ENCODE results near the gene NACC2. TPM values are rescaled to one million over a fixed set of nuclear protein-coding genes. Genes with fewer than 3 reads are reported as not detected.

The NACC2 gene
- total and polyA plus RNA-seq, 2 experiments from 2014 or later: 3.8 to 20.8 TPM

DNA sequence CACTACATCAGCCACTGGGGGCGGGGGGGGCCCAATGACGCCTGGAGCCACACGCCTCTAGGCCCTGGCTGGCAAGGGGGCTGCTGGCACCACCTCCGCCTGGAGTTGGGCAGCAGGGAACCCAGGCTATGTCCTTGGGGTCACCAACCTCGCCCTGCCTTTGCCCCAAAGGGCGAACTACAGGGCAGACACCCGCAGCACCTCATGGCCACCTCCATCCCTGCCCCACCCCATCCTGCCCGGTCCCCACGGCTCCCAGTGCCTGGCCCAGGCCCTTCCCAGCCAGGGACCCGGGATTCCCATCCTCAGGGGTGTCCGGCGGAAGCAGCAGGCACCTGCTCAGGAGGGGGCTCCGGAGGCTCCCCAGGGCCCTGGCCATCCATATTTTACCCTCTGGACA lies 37.0 kb downstream of the NACC2 start:
- Histone ChIP-seq H3K4me2 (peak overlapping the region; percentile 55; the same call in 1 of the 2 replicates), H3K36me3 (ENCODE audit: insufficient read depth) (no peaks in the 10 kb centered on the region), H4K20me1 (replicated peaks; ENCODE audit: insufficient read depth) (no peaks in the 10 kb centered on the region), H3K79me2 (replicated peaks; ENCODE audit: insufficient read depth) (no peaks in the 10 kb centered on the region), H3K9me2 (ENCODE audit: insufficient read depth) (no peaks in the 10 kb centered on the region), H3K4me1 (ENCODE audit: insufficient read depth) (peaks cover 31% of the 10 kb centered on the region), H3K27ac (ENCODE audit: low read depth) (no peak overlapping the region), H3K4me3 (no peak overlapping the region), H3K27me3 (ENCODE audit: insufficient read depth) (no peaks in the 10 kb centered on the region), H3F3A (replicated peaks; ENCODE audit: low read depth) (peaks cover 6% of the 10 kb centered on the region; the same call in 1 of the 2 replicates), H2AFZ (no peak overlapping the region)
- TF ChIP-seq POLR2AphosphoS5 (IDR thresholded peaks at IDR 0.05; ENCODE audit: low read depth) (no peak), CREB1 (CRISPR knock-in tag; IDR thresholded peaks at IDR 0.05; ENCODE audit: low read depth) (no peak), EZH2phosphoT487 (IDR thresholded peaks at IDR 0.05; ENCODE audit: unreplicated experiment) (no peak), JUNB (IDR thresholded peaks at IDR 0.05; ENCODE audit: unreplicated experiment) (no peak), NANOG (IDR thresholded peaks at IDR 0.05; ENCODE audit: borderline replicate concordance) (no peak), ZNF114 (CRISPR knock-in tag; IDR thresholded peaks at IDR 0.05) (no peak)
- TF ChIP-seq, protein P1, sequence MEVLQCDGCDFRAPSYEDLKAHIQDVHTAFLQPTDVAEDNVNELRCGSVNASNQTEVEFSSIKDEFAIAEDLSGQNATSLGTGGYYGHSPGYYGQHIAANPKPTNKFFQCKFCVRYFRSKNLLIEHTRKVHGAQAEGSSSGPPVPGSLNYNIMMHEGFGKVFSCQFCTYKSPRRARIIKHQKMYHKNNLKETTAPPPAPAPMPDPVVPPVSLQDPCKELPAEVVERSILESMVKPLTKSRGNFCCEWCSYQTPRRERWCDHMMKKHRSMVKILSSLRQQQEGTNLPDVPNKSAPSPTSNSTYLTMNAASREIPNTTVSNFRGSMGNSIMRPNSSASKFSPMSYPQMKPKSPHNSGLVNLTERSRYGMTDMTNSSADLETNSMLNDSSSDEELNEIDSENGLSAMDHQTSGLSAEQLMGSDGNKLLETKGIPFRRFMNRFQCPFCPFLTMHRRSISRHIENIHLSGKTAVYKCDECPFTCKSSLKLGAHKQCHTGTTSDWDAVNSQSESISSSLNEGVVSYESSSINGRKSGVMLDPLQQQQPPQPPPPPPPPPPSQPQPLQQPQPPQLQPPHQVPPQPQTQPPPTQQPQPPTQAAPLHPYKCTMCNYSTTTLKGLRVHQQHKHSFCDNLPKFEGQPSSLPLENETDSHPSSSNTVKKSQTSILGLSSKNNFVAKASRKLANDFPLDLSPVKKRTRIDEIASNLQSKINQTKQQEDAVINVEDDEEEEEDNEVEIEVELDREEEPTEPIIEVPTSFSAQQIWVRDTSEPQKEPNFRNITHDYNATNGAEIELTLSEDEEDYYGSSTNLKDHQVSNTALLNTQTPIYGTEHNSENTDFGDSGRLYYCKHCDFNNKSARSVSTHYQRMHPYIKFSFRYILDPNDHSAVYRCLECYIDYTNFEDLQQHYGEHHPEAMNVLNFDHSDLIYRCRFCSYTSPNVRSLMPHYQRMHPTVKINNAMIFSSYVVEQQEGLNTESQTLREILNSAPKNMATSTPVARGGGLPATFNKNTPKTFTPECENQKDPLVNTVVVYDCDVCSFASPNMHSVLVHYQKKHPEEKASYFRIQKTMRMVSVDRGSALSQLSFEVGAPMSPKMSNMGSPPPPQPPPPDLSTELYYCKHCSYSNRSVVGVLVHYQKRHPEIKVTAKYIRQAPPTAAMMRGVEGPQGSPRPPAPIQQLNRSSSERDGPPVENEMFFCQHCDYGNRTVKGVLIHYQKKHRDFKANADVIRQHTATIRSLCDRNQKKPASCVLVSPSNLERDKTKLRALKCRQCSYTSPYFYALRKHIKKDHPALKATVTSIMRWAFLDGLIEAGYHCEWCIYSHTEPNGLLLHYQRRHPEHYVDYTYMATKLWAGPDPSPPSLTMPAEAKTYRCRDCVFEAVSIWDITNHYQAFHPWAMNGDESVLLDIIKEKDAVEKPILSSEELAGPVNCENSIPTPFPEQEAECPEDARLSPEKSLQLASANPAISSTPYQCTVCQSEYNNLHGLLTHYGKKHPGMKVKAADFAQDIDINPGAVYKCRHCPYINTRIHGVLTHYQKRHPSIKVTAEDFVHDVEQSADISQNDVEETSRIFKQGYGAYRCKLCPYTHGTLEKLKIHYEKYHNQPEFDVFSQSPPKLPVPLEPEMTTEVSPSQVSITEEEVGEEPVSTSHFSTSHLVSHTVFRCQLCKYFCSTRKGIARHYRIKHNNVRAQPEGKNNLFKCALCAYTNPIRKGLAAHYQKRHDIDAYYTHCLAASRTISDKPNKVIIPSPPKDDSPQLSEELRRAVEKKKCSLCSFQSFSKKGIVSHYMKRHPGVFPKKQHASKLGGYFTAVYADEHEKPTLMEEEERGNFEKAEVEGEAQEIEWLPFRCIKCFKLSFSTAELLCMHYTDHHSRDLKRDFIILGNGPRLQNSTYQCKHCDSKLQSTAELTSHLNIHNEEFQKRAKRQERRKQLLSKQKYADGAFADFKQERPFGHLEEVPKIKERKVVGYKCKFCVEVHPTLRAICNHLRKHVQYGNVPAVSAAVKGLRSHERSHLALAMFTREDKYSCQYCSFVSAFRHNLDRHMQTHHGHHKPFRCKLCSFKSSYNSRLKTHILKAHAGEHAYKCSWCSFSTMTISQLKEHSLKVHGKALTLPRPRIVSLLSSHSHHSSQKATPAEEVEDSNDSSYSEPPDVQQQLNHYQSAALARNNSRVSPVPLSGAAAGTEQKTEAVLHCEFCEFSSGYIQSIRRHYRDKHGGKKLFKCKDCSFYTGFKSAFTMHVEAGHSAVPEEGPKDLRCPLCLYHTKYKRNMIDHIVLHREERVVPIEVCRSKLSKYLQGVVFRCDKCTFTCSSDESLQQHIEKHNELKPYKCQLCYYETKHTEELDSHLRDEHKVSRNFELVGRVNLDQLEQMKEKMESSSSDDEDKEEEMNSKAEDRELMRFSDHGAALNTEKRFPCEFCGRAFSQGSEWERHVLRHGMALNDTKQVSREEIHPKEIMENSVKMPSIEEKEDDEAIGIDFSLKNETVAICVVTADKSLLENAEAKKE (CRISPR knock-in tag; IDR thresholded peaks at IDR 0.05): no peak
- TF ChIP-seq, protein P2, sequence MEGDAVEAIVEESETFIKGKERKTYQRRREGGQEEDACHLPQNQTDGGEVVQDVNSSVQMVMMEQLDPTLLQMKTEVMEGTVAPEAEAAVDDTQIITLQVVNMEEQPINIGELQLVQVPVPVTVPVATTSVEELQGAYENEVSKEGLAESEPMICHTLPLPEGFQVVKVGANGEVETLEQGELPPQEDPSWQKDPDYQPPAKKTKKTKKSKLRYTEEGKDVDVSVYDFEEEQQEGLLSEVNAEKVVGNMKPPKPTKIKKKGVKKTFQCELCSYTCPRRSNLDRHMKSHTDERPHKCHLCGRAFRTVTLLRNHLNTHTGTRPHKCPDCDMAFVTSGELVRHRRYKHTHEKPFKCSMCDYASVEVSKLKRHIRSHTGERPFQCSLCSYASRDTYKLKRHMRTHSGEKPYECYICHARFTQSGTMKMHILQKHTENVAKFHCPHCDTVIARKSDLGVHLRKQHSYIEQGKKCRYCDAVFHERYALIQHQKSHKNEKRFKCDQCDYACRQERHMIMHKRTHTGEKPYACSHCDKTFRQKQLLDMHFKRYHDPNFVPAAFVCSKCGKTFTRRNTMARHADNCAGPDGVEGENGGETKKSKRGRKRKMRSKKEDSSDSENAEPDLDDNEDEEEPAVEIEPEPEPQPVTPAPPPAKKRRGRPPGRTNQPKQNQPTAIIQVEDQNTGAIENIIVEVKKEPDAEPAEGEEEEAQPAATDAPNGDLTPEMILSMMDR (conservative IDR thresholded peaks at IDR 0.05; ENCODE audit: low read depth in 2 of 2): no peak
- TF ChIP-seq, protein P3, sequence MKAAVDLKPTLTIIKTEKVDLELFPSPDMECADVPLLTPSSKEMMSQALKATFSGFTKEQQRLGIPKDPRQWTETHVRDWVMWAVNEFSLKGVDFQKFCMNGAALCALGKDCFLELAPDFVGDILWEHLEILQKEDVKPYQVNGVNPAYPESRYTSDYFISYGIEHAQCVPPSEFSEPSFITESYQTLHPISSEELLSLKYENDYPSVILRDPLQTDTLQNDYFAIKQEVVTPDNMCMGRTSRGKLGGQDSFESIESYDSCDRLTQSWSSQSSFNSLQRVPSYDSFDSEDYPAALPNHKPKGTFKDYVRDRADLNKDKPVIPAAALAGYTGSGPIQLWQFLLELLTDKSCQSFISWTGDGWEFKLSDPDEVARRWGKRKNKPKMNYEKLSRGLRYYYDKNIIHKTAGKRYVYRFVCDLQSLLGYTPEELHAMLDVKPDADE (IDR thresholded peaks at IDR 0.05): no peak
- no peaks in the 10 kb centered on the region for H3K9me3 Mint-ChIP-seq
- H3K27me3 Mint-ChIP-seq (ENCODE audit: insufficient read depth, low read depth, poor library complexity): peaks cover 9% of the 10 kb centered on the region
- H3K36me3 Mint-ChIP-seq (ENCODE audit: low read depth): no peaks in the 10 kb centered on the region
- no peak overlapping the region for H3K27ac Mint-ChIP-seq
- H3K4me1 Mint-ChIP-seq: peaks cover 34% of the 10 kb centered on the region
- ATAC-seq: no peak
- H3K4me3 Mint-ChIP-seq: no peak overlapping the region; the same call in 2 of the 3 replicates
- DNase-seq (ENCODE audit: low spot score): no peak
